ENCODE data around the gene EIF1.

EIF1 gene

DNA sequence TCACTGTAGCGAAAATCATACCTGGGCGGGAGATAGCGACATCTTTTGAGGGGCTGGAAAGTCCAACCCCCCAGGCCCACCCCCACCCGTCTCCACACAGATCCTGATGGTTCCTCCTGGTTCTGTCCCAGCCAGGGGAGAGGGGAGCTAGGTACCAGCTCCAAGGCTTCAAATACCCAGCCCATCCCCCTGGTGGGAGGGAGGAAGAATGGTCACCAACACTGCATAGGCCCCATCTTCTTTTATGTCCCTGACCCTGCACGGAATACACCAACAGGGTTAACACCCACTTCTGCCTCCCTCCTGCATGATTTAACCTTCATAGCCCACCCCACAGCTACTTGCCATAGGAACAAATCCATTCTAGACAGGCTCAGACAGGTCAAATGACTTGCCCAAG is 36.4 kb downstream of the EIF1 start:
- no peak for ATAC-seq
- TF ChIP-seq TOX (CRISPR knock-in tag; IDR thresholded peaks at IDR 0.05; ENCODE audit: borderline replicate concordance) (no peak), ZC3H10 (CRISPR knock-in tag; IDR thresholded peaks at IDR 0.05) (no peak), ARNTL (CRISPR knock-in tag; IDR thresholded peaks at IDR 0.05; ENCODE audit: borderline replicate concordance, low read depth) (no peak), RARB (CRISPR knock-in tag; IDR thresholded peaks at IDR 0.05) (no peak), CSDC2 (CRISPR knock-in tag; IDR thresholded peaks at IDR 0.05) (no peak), ZFP3 (CRISPR knock-in tag; IDR thresholded peaks at IDR 0.05) (no peak), ZFP30 (CRISPR knock-in tag; IDR thresholded peaks at IDR 0.05) (no peak), SNAI2 (CRISPR knock-in tag; IDR thresholded peaks at IDR 0.05) (no peak), GLIS3 (CRISPR knock-in tag; IDR thresholded peaks at IDR 0.05) (no peak), ZNF70 (CRISPR knock-in tag; IDR thresholded peaks at IDR 0.05) (no peak)
- TF ChIP-seq, protein P1, sequence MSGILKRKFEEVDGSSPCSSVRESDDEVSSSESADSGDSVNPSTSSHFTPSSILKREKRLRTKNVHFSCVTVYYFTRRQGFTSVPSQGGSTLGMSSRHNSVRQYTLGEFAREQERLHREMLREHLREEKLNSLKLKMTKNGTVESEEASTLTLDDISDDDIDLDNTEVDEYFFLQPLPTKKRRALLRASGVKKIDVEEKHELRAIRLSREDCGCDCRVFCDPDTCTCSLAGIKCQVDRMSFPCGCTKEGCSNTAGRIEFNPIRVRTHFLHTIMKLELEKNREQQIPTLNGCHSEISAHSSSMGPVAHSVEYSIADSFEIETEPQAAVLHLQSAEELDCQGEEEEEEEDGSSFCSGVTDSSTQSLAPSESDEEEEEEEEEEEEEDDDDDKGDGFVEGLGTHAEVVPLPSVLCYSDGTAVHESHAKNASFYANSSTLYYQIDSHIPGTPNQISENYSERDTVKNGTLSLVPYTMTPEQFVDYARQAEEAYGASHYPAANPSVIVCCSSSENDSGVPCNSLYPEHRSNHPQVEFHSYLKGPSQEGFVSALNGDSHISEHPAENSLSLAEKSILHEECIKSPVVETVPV (CRISPR knock-in tag; IDR thresholded peaks at IDR 0.05) = no peak
- TF ChIP-seq, protein P2, sequence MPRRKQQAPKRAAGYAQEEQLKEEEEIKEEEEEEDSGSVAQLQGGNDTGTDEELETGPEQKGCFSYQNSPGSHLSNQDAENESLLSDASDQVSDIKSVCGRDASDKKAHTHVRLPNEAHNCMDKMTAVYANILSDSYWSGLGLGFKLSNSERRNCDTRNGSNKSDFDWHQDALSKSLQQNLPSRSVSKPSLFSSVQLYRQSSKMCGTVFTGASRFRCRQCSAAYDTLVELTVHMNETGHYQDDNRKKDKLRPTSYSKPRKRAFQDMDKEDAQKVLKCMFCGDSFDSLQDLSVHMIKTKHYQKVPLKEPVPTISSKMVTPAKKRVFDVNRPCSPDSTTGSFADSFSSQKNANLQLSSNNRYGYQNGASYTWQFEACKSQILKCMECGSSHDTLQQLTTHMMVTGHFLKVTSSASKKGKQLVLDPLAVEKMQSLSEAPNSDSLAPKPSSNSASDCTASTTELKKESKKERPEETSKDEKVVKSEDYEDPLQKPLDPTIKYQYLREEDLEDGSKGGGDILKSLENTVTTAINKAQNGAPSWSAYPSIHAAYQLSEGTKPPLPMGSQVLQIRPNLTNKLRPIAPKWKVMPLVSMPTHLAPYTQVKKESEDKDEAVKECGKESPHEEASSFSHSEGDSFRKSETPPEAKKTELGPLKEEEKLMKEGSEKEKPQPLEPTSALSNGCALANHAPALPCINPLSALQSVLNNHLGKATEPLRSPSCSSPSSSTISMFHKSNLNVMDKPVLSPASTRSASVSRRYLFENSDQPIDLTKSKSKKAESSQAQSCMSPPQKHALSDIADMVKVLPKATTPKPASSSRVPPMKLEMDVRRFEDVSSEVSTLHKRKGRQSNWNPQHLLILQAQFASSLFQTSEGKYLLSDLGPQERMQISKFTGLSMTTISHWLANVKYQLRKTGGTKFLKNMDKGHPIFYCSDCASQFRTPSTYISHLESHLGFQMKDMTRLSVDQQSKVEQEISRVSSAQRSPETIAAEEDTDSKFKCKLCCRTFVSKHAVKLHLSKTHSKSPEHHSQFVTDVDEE (CRISPR knock-in tag; IDR thresholded peaks at IDR 0.05) = no peak

DNA sequence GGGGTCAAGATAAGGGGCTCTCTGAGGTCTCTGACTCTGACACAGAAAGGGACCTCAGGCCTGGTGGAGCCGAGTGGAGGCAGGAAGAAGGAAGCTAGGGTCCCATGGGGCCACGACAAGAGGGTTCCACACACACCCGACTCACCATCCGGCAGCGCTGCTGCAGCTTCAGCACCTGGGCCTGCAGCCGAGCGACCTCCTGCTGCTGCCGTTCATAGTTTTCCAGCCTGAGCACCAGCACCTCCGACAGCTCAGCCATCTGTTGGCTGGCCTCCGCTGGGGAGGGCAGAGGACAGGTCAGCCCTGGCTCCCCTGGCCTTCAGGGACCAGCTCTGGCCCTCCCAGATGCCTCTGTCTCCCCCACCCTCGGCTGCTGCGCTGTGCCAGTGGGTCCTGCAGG is 39.4 kb downstream of the EIF1 start:
- TF ChIP-seq, protein P3, sequence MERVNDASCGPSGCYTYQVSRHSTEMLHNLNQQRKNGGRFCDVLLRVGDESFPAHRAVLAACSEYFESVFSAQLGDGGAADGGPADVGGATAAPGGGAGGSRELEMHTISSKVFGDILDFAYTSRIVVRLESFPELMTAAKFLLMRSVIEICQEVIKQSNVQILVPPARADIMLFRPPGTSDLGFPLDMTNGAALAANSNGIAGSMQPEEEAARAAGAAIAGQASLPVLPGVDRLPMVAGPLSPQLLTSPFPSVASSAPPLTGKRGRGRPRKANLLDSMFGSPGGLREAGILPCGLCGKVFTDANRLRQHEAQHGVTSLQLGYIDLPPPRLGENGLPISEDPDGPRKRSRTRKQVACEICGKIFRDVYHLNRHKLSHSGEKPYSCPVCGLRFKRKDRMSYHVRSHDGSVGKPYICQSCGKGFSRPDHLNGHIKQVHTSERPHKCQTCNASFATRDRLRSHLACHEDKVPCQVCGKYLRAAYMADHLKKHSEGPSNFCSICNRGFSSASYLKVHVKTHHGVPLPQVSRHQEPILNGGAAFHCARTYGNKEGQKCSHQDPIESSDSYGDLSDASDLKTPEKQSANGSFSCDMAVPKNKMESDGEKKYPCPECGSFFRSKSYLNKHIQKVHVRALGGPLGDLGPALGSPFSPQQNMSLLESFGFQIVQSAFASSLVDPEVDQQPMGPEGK (CRISPR knock-in tag; IDR thresholded peaks at IDR 0.05; ENCODE audit: borderline replicate concordance) = no peak
- no peak for TF ChIP-seq BACH2 (CRISPR knock-in tag; IDR thresholded peaks at IDR 0.05; ENCODE audit: borderline replicate concordance)
- TF ChIP-seq ISL1 (CRISPR knock-in tag; IDR thresholded peaks at IDR 0.05) = no peak
- TF ChIP-seq, protein P4, sequence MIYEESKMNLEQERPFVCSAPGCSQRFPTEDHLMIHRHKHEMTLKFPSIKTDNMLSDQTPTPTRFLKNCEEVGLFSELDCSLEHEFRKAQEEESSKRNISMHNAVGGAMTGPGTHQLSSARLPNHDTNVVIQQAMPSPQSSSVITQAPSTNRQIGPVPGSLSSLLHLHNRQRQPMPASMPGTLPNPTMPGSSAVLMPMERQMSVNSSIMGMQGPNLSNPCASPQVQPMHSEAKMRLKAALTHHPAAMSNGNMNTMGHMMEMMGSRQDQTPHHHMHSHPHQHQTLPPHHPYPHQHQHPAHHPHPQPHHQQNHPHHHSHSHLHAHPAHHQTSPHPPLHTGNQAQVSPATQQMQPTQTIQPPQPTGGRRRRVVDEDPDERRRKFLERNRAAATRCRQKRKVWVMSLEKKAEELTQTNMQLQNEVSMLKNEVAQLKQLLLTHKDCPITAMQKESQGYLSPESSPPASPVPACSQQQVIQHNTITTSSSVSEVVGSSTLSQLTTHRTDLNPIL (CRISPR knock-in tag; IDR thresholded peaks at IDR 0.05; ENCODE audit: low read depth) = no peak
- no peak for TF ChIP-seq ZC3H10 (CRISPR knock-in tag; IDR thresholded peaks at IDR 0.05)
- TF ChIP-seq, protein P1 (CRISPR knock-in tag; IDR thresholded peaks at IDR 0.05) = no peak
- no peak for TF ChIP-seq TCF4 (CRISPR knock-in tag; IDR thresholded peaks at IDR 0.05; ENCODE audit: borderline replicate concordance)
- no peak for TF ChIP-seq PPARA (CRISPR knock-in tag; IDR thresholded peaks at IDR 0.05; ENCODE audit: borderline replicate concordance)
- no peak for TF ChIP-seq ARNTL (CRISPR knock-in tag; IDR thresholded peaks at IDR 0.05; ENCODE audit: borderline replicate concordance, low read depth)
- no peak for TF ChIP-seq OSR1 (CRISPR knock-in tag; IDR thresholded peaks at IDR 0.05)
- no peak for TF ChIP-seq ZNF70 (CRISPR knock-in tag; IDR thresholded peaks at IDR 0.05)
- TF ChIP-seq, protein P2 (CRISPR knock-in tag; IDR thresholded peaks at IDR 0.05) = no peak
- no peak for TF ChIP-seq SNAI2 (CRISPR knock-in tag; IDR thresholded peaks at IDR 0.05)
- no peak for ATAC-seq

Data from SK-N-SH treated with all-trans-retinoic acid at 6 μM for 48 hours (cell line).